NB4 (cell line): ENCODE data around the gene NOS3.

Experiments
- DNase-seq: peaks from one replicate; pipeline ENCODE4 v3.0.0; 2010; ENCODE audit warnings: low read depth
- H3K4me3 ChIP-seq: one replicate; pipeline ENCODE4 v1.5.1; 2011; ENCODE audit warnings: mild to moderate bottlenecking, low read depth, low read length, moderate library complexity
- MYC ChIP-seq: IDR thresholded peaks from 2 replicates; pipeline ENCODE4 v1.6.1; 2011; ENCODE audit warnings: low read depth, low read length
- POLR2A ChIP-seq: IDR thresholded peaks from 2 replicates; pipeline ENCODE4 v1.6.1; 2011; ENCODE audit warnings: mild to moderate bottlenecking; ENCODE audit not compliant: insufficient read length; ENCODE audit errors: extremely low read depth
- TF ChIP-seq, protein P1 (sequence below): IDR thresholded peaks from 2 replicates; pipeline ENCODE4 v1.6.1; 2011; ENCODE audit warnings: low read depth, low read length
- TF ChIP-seq, protein P2 (sequence below): IDR thresholded peaks from one replicate; pipeline ENCODE4 v1.5.1; 2012; ENCODE audit warnings: low read depth, low read length

The NOS3 gene

DNA sequence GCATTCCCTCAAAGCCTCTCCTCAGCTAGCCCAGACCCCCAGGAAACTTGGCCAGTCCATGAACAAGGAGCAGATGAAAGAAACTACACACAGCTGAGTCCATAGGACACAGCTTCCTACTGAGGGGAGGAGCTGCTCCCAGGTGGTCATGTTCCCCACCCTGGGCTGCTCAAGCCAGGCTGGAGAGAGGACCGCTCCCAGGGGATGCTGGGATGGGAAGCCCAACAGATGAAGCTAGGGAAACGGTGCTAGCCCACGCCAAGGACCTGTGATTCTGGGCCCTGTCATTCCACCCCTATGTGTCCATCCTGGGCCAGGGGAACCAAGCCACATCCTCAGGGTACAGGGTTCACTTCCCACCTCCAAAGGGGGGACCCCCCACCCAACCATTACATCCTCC lies 31.7 kb upstream of the NOS3 start:
- no peak for DNase-seq
- no peak for TF ChIP-seq MYC
- TF ChIP-seq, protein P1, sequence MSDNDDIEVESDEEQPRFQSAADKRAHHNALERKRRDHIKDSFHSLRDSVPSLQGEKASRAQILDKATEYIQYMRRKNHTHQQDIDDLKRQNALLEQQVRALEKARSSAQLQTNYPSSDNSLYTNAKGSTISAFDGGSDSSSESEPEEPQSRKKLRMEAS = no peak
- TF ChIP-seq, protein P2, sequence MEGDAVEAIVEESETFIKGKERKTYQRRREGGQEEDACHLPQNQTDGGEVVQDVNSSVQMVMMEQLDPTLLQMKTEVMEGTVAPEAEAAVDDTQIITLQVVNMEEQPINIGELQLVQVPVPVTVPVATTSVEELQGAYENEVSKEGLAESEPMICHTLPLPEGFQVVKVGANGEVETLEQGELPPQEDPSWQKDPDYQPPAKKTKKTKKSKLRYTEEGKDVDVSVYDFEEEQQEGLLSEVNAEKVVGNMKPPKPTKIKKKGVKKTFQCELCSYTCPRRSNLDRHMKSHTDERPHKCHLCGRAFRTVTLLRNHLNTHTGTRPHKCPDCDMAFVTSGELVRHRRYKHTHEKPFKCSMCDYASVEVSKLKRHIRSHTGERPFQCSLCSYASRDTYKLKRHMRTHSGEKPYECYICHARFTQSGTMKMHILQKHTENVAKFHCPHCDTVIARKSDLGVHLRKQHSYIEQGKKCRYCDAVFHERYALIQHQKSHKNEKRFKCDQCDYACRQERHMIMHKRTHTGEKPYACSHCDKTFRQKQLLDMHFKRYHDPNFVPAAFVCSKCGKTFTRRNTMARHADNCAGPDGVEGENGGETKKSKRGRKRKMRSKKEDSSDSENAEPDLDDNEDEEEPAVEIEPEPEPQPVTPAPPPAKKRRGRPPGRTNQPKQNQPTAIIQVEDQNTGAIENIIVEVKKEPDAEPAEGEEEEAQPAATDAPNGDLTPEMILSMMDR = no peak
- no peak for TF ChIP-seq POLR2A
- no peak overlapping the region for H3K4me3 ChIP-seq

- DNase-seq = peak; percentile 91
- H3K4me3 ChIP-seq = peak overlapping the region; percentile 2
- TF ChIP-seq MYC = peak; percentile 96
- no peak for TF ChIP-seq POLR2A
- TF ChIP-seq, protein P2 = peak; percentile 19
- TF ChIP-seq, protein P1 = peak; percentile 87
Observed at GRCh38 chr7:150959739-150960734, 30.8 kb upstream of the NOS3 start.

- no peak overlapping the region for H3K4me3 ChIP-seq
- TF ChIP-seq, protein P1 = no peak
- no peak for TF ChIP-seq POLR2A
- TF ChIP-seq MYC = no peak
- TF ChIP-seq, protein P2 = no peak
- peak; percentile 28 for DNase-seq
Observed at GRCh38 chr7:150961510-150962289, 29.1 kb upstream of the NOS3 start.

DNA sequence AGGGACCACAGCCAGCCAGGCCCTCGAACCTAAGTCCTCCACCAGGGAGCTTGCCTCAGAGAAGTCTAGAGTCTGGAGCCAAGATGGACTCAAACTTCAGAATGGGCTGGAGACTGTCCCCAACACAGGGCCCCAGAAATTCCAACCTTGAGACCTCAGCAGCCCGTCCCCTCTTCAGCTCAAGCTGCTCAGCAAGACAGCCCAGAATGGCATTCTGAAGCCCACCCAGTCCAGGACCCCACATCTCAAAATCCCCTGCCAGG lies 28.6 kb upstream of the NOS3 start:
- H3K4me3 ChIP-seq = no peak overlapping the region
- TF ChIP-seq, protein P1 = no peak
- TF ChIP-seq, protein P2 = no peak
- no peak for DNase-seq

DNA sequence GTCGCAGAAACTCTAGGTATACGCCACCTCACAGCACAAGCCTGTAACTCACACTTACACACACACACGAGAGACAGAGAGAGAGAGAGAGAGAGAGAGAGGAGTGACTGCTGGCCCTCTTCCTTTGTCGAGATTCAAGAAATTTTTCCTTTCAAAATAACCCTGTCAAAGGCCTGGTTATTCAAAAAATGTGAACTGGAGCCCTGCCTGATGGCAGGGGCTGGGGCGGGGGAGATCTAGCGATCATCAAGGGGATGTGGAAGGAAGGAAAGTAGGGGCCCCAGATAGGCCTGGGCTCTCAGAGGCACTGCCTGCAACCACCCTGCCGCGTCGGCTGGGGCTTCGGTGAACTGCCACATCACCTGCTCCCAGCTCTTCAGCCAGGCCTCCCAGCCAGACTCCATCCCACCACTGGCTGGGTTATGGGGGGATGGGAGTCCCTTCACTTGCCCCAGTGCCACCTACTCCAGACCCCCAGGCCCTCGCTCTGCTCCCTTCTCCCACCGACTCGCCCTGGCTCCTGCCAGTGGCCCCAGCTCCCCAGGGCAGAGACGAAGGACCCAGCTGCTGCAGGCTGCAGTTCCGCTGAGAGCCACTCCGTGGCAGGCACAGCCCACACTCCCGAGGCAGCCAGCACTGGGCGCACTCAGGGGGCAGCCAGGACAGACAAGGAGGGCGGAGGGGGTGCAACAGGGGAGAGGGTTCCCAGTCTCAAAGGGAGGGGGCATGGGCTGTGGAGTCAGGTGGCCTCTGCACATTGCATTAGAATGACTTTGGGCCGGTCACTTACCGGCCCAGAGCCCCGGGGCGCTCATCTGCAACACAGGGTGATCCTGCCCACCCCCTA lies 28.0 kb upstream of the NOS3 start:
- DNase-seq = peak; percentile 81
- TF ChIP-seq, protein P1 = no peak
- no peak for TF ChIP-seq MYC
- no peak for TF ChIP-seq POLR2A
- TF ChIP-seq, protein P2 = peak; percentile 97
- H3K4me3 ChIP-seq = no peak overlapping the region
